VCaP (cell line): ENCODE data around the gene PCNT.
A peak's percentile ranks its signal among the peaks of the same experiment; 100 is the strongest.
"Not testable (repeated sequence)": the region's sequence is repeated elsewhere in the genome, so short reads cannot be mapped to it uniquely, and the experiment has no call there.

Source experiments
- H3K27ac ChIP-seq: fragments of 450-650 bp; 2 replicates; pipeline ENCODE4 v1.5.1; 2017
- CTCF ChIP-seq: fragments of 450-650 bp; conservative IDR thresholded peaks from 2 replicates; pipeline ENCODE4 v1.5.1; 2017; ENCODE audit warnings: mild to moderate bottlenecking, moderate library complexity

The PCNT gene

DNA sequence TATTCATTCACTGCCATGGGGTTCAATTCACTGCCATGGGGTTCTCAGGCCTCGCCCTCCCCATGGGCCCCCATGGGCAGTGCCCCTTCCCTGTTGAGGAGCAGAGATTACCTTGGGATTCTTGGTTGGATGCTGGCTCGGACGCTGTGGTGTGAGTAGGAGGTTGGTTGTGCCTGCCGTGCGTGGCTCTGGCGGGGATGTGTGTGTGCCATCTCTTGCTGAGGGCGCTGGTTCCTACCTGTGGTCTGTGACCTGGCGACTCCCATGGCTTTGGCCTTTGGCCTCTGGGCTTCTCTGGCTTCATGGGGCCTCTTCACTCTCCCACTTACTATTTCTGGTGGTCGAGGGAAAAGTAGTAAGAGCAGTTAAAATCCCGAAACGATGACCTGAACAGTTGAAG, 42.1 kb downstream of the PCNT start:
- TF ChIP-seq CTCF, result no peak
- H3K27ac ChIP-seq, result no peak overlapping the region

GRCh38 chr21:46366561-46366960, 42.6 kb downstream of the PCNT start:
- TF ChIP-seq CTCF, result no peak
- H3K27ac ChIP-seq, result no peak overlapping the region

DNA sequence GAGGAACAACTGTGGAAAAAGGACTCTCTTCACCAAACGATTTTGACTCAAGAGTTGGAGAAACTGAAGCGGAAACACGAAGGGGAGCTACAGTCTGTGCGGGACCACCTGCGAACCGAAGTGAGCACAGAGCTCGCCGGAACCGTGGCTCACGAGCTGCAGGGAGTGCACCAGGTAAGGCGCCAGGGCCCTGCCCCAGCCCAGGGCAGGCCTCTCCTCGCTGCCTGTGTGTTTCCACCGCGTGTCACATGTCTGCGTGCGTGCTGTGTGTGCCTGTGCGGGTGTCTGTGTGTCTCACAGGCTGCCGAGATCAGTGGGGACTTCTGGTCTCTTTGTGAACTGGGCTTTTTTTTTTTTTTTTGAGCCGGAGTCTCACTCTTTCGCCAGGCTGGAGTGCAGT, 43.0 kb downstream of the PCNT start:
- no peak for TF ChIP-seq CTCF
- no peak overlapping the region for H3K27ac ChIP-seq

GRCh38 chr21:46368533-46369285, 44.8 kb downstream of the PCNT start:
- TF ChIP-seq CTCF, result no peak
- H3K27ac ChIP-seq, result 0 out of 2 replicates have a peak overlapping the region, but pooled peaks have one; percentile 5

DNA sequence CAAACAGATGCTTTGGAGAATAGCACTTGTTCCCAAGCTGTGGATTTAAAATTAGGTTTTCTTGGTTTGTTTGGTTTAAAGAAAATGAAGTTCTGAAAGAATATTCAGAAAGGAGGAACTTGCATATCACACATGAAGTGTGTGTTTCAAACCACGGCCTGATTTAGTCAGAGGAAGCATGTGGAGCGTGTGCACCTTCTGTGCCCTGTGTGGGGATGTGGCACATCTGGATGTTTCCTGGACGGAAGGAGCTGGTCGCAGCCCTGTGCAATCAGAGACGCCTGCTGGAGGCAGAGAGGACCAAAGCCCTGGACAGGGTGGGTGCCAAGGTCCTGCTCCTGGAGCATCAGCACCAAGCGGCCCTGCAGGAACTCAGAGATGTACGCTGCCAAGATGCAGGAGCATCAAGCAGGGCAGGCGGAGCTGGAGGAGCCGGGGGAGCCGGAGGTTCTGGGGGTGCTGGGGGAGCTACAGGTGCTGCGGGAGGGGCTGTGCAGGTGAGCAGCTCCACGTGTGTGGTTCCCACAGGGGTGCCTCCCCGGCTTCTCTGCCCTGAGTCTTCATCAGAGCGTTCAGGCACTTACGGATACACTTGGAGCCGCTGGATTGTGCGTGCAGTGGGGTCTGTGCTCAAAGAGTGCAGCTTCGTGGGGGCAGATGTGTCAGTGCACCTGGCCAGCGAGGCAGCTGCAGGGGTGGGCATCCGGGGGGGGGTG, 45.7 kb downstream of the PCNT start:
- no peak for TF ChIP-seq CTCF
- 0 out of 2 replicates have a peak overlapping the region, but pooled peaks have one; percentile 5 for H3K27ac ChIP-seq

DNA sequence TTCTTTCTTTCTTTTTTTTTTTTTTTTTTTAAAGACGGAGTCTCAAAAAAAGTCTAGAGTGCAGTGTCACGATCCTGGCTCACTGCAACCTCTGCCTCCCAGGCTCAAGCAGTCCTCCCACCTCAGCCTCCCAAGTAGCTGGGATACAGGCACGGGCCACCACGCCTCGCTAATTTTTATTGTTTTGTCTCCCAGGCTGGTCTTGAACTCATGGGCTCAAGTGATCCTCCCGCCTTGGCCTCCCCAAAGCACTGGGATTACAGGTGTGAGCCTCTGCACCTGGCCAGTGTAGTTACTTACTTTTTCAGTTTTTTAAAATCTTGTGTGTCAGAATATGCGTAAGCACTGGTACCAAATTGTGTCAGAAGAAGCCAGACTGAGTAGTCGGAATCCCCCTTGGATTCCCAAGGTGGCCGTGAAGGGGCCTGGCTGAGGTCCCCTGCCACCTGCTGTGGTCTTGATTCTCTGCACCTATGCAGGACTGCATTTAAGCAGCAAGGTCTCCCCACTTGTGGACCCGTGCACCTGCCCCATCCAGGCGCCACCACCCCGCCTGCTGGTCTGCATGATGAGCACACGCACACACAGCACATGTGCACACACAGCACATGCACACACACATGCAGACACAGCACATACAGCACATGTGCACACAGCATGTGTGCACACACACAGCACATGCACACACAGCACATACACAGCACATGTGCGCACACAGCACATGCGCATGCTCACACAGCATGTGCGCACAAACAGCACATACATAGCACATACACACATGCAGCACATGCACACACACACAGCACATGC, 47.5 kb downstream of the PCNT start:
- no peak overlapping the region for H3K27ac ChIP-seq
- no peak for TF ChIP-seq CTCF

GRCh38 chr21:46372014-46372485, 48.1 kb downstream of the PCNT start:
- TF ChIP-seq CTCF, result no peak
- H3K27ac ChIP-seq, result no peak overlapping the region

GRCh38 chr21:46372947-46373346, 49.0 kb downstream of the PCNT start:
- not testable (repeated sequence) for H3K27ac ChIP-seq
